ENCODE data around the gene PEPD. TPM values are rescaled to one million over a fixed set of nuclear protein-coding genes. Genes with fewer than 3 reads are reported as not detected.

The PEPD gene
- total RNA-seq, 1 donor from 2014 or later: 84.7 TPM

DNA sequence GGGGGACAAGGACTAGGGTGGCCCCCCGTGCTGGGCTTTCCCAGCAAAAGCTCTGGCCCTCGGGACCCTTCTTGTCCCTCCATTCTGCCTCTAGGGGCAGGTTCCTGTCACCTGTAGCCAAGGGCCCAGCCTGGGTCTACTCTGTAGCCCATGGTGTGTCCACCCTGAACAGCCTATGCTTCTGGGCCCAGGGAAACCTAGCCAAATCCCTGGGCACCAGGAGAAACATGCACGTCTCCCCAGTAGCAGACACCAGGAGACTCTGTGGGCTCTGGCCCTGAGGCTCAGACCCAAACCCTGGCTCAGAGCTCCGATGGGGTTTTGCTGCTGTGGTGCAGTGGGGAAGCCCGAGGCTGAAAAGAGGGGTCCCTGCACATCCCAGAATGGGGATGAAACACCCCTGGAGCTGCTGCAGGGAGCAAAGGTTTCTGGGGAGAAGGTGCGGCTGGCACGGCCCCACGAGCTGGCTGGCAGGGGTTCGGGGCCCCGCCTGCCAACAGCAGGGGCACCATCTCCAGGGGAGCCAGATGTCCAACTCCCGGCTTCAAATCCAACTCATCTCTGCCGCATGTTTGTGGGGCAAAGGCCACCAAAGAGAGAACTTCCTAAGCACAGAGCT is 129.9 kb downstream of the PEPD start:
- Mint-ChIP-seq H3K9me3 (no peaks in the 10 kb centered on the region), H3K27me3 (no peaks in the 10 kb centered on the region), H3K36me3 (no peaks in the 10 kb centered on the region), H3K4me3 (no peak overlapping the region), H3K27ac (no peak overlapping the region), H3K4me1 (ENCODE audit: unreplicated experiment) (peaks cover 3% of the 10 kb centered on the region)
- TF ChIP-seq, protein P1, sequence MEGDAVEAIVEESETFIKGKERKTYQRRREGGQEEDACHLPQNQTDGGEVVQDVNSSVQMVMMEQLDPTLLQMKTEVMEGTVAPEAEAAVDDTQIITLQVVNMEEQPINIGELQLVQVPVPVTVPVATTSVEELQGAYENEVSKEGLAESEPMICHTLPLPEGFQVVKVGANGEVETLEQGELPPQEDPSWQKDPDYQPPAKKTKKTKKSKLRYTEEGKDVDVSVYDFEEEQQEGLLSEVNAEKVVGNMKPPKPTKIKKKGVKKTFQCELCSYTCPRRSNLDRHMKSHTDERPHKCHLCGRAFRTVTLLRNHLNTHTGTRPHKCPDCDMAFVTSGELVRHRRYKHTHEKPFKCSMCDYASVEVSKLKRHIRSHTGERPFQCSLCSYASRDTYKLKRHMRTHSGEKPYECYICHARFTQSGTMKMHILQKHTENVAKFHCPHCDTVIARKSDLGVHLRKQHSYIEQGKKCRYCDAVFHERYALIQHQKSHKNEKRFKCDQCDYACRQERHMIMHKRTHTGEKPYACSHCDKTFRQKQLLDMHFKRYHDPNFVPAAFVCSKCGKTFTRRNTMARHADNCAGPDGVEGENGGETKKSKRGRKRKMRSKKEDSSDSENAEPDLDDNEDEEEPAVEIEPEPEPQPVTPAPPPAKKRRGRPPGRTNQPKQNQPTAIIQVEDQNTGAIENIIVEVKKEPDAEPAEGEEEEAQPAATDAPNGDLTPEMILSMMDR (conservative IDR thresholded peaks at IDR 0.05): no peak
- DNase-seq (ENCODE audit: extremely low spot score, unreplicated experiment): no peak

DNA sequence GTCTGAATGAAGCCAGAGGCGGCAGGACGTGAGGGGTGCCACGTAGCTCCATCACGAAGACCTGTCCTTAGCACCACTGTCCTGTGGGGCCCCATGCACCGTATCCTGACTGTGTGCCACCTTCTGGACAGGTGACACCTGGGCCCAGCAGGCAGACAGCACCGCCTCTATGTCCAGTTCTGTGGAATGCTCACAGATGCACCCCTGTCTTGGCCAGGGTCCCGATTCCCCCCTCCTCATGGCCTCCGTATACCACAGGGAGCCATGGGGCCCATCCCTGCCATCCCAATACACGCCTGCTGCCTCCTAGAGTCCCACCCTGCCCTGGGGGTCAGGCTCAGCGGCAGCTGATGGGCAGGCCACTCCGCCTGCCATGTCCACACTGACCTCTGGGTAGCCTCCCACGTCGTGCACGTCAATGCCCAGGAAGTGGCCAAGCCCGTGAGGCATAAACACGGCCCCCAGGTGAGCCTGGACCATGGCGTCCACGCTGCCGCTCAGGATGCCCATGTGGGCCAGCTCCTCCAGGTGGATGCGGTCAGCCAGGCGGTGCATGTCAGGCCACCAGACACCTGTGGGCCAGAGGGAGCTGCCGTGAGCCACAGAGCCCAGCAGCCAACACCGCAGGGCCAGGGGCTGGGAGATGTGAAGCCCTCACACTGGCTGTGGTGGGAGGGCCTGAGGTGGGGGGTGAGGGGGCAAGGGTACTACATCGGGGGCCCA is 130.5 kb downstream of the PEPD start:
- no peaks in the 10 kb centered on the region for H3K36me3 Mint-ChIP-seq
- no peaks in the 10 kb centered on the region for H3K27me3 Mint-ChIP-seq
- no peaks in the 10 kb centered on the region for H3K9me3 Mint-ChIP-seq
- no peak for DNase-seq (ENCODE audit: extremely low spot score, unreplicated experiment)
- TF ChIP-seq, protein P1 (conservative IDR thresholded peaks at IDR 0.05): no peak
- H3K4me3 Mint-ChIP-seq: no peak overlapping the region
- no peaks in the 10 kb centered on the region for H3K4me1 Mint-ChIP-seq (ENCODE audit: unreplicated experiment)
- no peak overlapping the region for H3K27ac Mint-ChIP-seq

DNA sequence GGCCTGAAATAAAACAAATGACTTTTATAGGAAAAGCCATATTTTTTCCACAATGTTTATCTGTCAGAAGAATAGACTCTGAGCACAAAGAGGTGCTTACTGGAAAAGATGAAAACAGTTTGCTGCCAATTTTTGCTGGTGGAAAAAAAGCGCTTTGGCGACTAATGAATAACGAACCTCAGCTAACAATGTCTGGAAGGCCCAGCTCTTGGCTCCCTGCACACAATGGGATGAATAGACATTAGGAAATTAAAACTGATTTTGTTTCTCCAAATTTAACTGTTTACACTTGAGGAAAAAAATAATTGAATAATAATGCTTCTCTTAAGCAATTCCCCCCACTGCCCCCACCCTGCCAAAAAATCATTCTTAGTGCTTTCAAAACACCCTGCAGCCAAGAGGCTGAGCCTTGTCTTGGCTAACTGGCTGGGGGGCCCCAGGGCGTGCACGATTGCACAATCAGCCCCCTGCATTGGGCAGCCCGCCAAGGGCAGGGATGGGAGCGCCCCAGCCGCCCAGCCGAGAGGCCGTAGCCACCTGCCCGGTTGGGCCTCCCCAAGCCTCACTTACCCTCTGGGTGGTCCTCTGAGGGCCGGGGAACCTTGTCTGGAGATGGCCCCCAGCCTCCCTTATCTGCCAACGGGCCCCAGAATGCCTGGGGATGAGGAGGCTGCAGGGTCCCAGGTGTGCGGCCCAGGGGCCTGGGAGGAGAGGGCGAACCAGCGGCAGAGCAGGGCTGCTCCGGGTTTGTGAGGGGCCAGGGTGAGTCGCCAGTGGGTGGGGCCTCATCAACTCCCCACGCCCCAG is 131.3 kb downstream of the PEPD start:
- TF ChIP-seq, protein P1 (conservative IDR thresholded peaks at IDR 0.05): no peak
- no peak for DNase-seq (ENCODE audit: extremely low spot score, unreplicated experiment)
- Mint-ChIP-seq H3K4me3 (no peak overlapping the region), H3K27ac (no peak overlapping the region), H3K36me3 (no peaks in the 10 kb centered on the region), H3K27me3 (no peaks in the 10 kb centered on the region), H3K9me3 (no peaks in the 10 kb centered on the region), H3K4me1 (ENCODE audit: unreplicated experiment) (no peaks in the 10 kb centered on the region)

DNA sequence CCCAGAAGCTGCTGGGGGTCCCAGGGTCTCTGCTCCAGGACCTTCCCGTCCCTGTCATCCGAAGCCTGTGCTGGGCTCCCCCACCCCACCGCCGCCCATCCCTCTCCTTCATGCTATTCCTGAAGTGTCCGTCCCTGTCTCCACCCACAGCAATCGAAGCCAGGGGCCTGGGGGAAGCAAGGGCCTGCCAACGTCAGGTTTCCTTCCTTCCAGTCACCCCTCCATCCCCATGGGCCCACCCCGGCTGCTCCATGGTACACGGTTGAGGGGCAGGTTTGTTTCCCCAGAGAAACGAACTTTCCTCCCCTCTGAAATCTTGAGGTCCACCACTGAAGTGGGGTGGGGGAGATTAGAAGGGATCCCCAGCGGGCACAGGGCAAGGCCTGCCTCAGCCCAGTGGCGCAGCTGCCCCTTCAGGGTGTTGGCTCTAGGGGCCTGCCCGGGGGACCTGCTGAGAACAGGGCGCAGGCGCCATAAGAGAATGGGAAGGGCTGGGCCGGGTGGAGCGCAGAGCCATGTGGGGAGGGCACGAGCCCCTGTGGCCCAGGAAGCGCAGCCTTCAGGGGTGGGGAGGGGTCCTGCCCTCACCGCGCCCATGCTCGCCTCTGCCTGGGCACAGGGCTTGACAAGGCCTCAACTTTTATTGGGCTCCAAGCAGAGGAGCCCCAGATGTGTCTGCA is 132.0 kb downstream of the PEPD start:
- H3K27me3 Mint-ChIP-seq: no peaks in the 10 kb centered on the region
- no peak for DNase-seq (ENCODE audit: extremely low spot score, unreplicated experiment)
- TF ChIP-seq, protein P1 (conservative IDR thresholded peaks at IDR 0.05): no peak
- H3K9me3 Mint-ChIP-seq: no peaks in the 10 kb centered on the region
- H3K4me3 Mint-ChIP-seq: no peak overlapping the region
- H3K36me3 Mint-ChIP-seq: no peaks in the 10 kb centered on the region
- H3K27ac Mint-ChIP-seq: no peak overlapping the region
- H3K4me1 Mint-ChIP-seq (ENCODE audit: unreplicated experiment): no peaks in the 10 kb centered on the region

DNA sequence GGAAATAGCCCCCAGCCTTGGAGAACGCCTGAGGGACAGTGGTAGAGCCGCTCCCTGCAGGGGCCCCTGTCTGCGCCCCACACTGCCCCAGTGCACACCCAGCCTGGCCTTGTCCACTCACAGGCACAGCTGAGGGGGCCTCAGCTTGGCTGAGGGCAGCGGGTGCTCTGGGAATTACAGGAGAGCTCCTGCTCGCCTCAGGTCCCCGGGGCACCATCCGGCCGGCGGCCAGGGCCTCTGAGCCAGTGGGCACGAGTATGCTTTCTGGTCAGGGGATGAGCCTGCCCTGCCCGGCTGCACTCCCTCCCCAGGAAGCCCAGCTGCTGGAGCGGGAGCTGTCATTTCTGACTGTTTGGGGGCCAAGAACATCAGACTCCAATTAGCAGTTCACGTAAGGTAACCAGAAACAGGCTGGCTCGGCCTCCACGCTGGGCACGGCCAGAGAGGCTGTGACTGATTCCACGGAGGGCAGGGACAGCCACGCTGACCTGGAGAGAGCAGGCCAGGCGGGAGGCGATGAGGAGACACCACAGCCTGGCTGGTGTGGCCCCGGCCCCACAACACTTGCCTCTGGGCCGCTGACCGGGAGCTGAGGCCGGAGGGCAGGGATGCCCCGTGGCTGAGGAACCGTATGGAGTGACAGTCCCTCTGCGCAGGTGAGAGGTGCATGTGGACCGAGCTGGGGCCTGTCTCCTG is 132.7 kb downstream of the PEPD start:
- H3K27me3 Mint-ChIP-seq: no peaks in the 10 kb centered on the region
- no peak overlapping the region for H3K4me3 Mint-ChIP-seq
- no peaks in the 10 kb centered on the region for H3K4me1 Mint-ChIP-seq (ENCODE audit: unreplicated experiment)
- TF ChIP-seq, protein P1 (conservative IDR thresholded peaks at IDR 0.05): no peak
- peaks cover 4% of the 10 kb centered on the region for H3K36me3 Mint-ChIP-seq
- no peaks in the 10 kb centered on the region for H3K9me3 Mint-ChIP-seq
- no peak for DNase-seq (ENCODE audit: extremely low spot score, unreplicated experiment)
- no peak overlapping the region for H3K27ac Mint-ChIP-seq

All from type B pancreatic cell (in vitro differentiated cells).